IPS-20b (cell line): ENCODE data around the gene CDK5RAP3.
A peak's percentile ranks its signal among the peaks of the same experiment; 100 is the strongest.

Experiments used
- H3K27ac ChIP-seq: one replicate; pipeline ENCODE4 v1.5.1; 2013; ENCODE audit warnings: low read length
- H3K27me3 ChIP-seq: 2 replicates; pipeline ENCODE4 v1.6.1; 2013; ENCODE audit warnings: mild to moderate bottlenecking, low read length, inconsistent platforms; ENCODE audit not compliant: insufficient read depth
- H3K36me3 ChIP-seq: 2 replicates; pipeline ENCODE4 v1.6.1; 2013; ENCODE audit warnings: low read depth, mild to moderate bottlenecking, inconsistent platforms, low read length, moderate library complexity; ENCODE audit not compliant: insufficient read depth
- H3K4me1 ChIP-seq: 2 replicates; pipeline ENCODE4 v1.6.1; 2013; ENCODE audit warnings: mild to moderate bottlenecking, control low read depth, inconsistent platforms, low read length, moderate library complexity; ENCODE audit not compliant: insufficient read depth
- H3K4me3 ChIP-seq: 2 replicates; pipeline ENCODE4 v1.5.1; 2013; ENCODE audit warnings: mild to moderate bottlenecking, low read length, inconsistent platforms
- H3K9ac ChIP-seq: 2 replicates; pipeline ENCODE4 v1.6.1; 2013; ENCODE audit warnings: low read depth, mild to moderate bottlenecking, inconsistent platforms, low read length, moderate library complexity
- H3K9me3 ChIP-seq: 2 replicates; pipeline ENCODE4 v1.6.1; 2013; ENCODE audit warnings: mild to moderate bottlenecking, low read depth, low read length, inconsistent platforms; ENCODE audit not compliant: insufficient read depth

CDK5RAP3 gene

GRCh38 chr17:47937941-47938340 lies 33.0 kb upstream of the CDK5RAP3 start:
- H3K36me3 ChIP-seq, result no peaks in the 10 kb centered on the region
- no peak overlapping the region for H3K9ac ChIP-seq
- H3K27me3 ChIP-seq, result peaks cover 30% of the 10 kb centered on the region
- peaks cover 5% of the 10 kb centered on the region; the same call in 1 of the 2 replicates for H3K4me1 ChIP-seq
- H3K27ac ChIP-seq, result no peak overlapping the region
- H3K9me3 ChIP-seq, result peaks cover 4% of the 10 kb centered on the region
- H3K4me3 ChIP-seq, result no peak overlapping the region

GRCh38 chr17:47941246-47942095 lies 29.4 kb upstream of the CDK5RAP3 start, which contains the start of gene PNPO:
Gene PNPO, plus strand, starts transcription at chr17:47941571. Its CDS starts 105 bp downstream, at chr17:47941676.
- Histone ChIP-seq H3K4me1 (peaks cover 5% of the 10 kb centered on the region; the same call in 1 of the 2 replicates), H3K36me3 (peaks cover 11% of the 10 kb centered on the region; the same call in 1 of the 2 replicates), H3K9ac (peak within 1 kb of the TSS; percentile 67), H3K27ac (no peak within 1 kb of the TSS), H3K27me3 (peaks cover 30% of the 10 kb centered on the region), H3K4me3 (peak within 1 kb of the TSS; percentile 69), H3K9me3 (peaks cover 4% of the 10 kb centered on the region)

- H3K27ac ChIP-seq, result no peak overlapping the region
- H3K4me3 ChIP-seq, result peak overlapping the region; percentile 69
- H3K36me3 ChIP-seq, result peaks cover 11% of the 10 kb centered on the region; the same call in 1 of the 2 replicates
- H3K4me1 ChIP-seq, result peaks cover 6% of the 10 kb centered on the region; the same call in 1 of the 2 replicates
- peaks cover 4% of the 10 kb centered on the region for H3K9me3 ChIP-seq
- peaks cover 30% of the 10 kb centered on the region for H3K27me3 ChIP-seq
- H3K9ac ChIP-seq, result peak overlapping the region; percentile 67
Observed at GRCh38 chr17:47942096-47942510, 28.8 kb upstream of the CDK5RAP3 start.

GRCh38 chr17:47942568-47942967 lies 28.3 kb upstream of the CDK5RAP3 start:
- Histone ChIP-seq H3K4me1 (peaks cover 7% of the 10 kb centered on the region; the same call in 1 of the 2 replicates), H3K27me3 (peaks cover 30% of the 10 kb centered on the region), H3K9ac (peak overlapping the region; percentile 67; the same call in 1 of the 2 replicates), H3K4me3 (peak overlapping the region; percentile 69; the same call in 1 of the 2 replicates), H3K27ac (no peak overlapping the region), H3K36me3 (peaks cover 11% of the 10 kb centered on the region; the same call in 1 of the 2 replicates), H3K9me3 (peaks cover 4% of the 10 kb centered on the region)

GRCh38 chr17:47945080-47945479 lies 25.8 kb upstream of the CDK5RAP3 start:
- peaks cover 10% of the 10 kb centered on the region; the same call in 1 of the 2 replicates for H3K4me1 ChIP-seq
- H3K9ac ChIP-seq, result no peak overlapping the region
- H3K36me3 ChIP-seq, result peaks cover 11% of the 10 kb centered on the region; the same call in 1 of the 2 replicates
- no peak overlapping the region for H3K4me3 ChIP-seq
- H3K9me3 ChIP-seq, result peaks cover 4% of the 10 kb centered on the region
- no peak overlapping the region for H3K27ac ChIP-seq
- H3K27me3 ChIP-seq, result peaks cover 21% of the 10 kb centered on the region

- Histone ChIP-seq H3K36me3 (peaks cover 11% of the 10 kb centered on the region; the same call in 1 of the 2 replicates), H3K9me3 (peaks cover 3% of the 10 kb centered on the region), H3K27ac (no peak overlapping the region), H3K4me3 (no peak overlapping the region), H3K27me3 (peaks cover 13% of the 10 kb centered on the region), H3K9ac (no peak overlapping the region), H3K4me1 (peaks cover 10% of the 10 kb centered on the region; the same call in 1 of the 2 replicates)
Observed at GRCh38 chr17:47945529-47946508, 25.1 kb upstream of the CDK5RAP3 start.

GRCh38 chr17:47946516-47946915 lies 24.4 kb upstream of the CDK5RAP3 start:
- Histone ChIP-seq H3K9me3 (no peaks in the 10 kb centered on the region), H3K36me3 (peaks cover 11% of the 10 kb centered on the region; the same call in 1 of the 2 replicates), H3K4me3 (no peak overlapping the region), H3K27ac (no peak overlapping the region), H3K9ac (no peak overlapping the region), H3K27me3 (peaks cover 7% of the 10 kb centered on the region; the same call in 1 of the 2 replicates), H3K4me1 (peaks cover 10% of the 10 kb centered on the region; the same call in 1 of the 2 replicates)

GRCh38 chr17:47946929-47947397 lies 23.9 kb upstream of the CDK5RAP3 start:
- H3K9me3 ChIP-seq, result no peaks in the 10 kb centered on the region
- H3K27me3 ChIP-seq, result peaks cover 4% of the 10 kb centered on the region; the same call in 1 of the 2 replicates
- H3K36me3 ChIP-seq, result peaks cover 11% of the 10 kb centered on the region; the same call in 1 of the 2 replicates
- peaks cover 10% of the 10 kb centered on the region; the same call in 1 of the 2 replicates for H3K4me1 ChIP-seq
- no peak overlapping the region for H3K4me3 ChIP-seq
- no peak overlapping the region for H3K27ac ChIP-seq
- no peak overlapping the region for H3K9ac ChIP-seq

- Histone ChIP-seq H3K9ac (no peak overlapping the region), H3K4me1 (peaks cover 6% of the 10 kb centered on the region; the same call in 1 of the 2 replicates), H3K4me3 (no peak overlapping the region), H3K27me3 (no peaks in the 10 kb centered on the region; the same call in 1 of the 2 replicates), H3K9me3 (no peaks in the 10 kb centered on the region), H3K36me3 (peaks cover 11% of the 10 kb centered on the region; the same call in 1 of the 2 replicates), H3K27ac (no peak overlapping the region)
Observed at GRCh38 chr17:47948706-47949196, 22.2 kb upstream of the CDK5RAP3 start.

GRCh38 chr17:47949197-47949759 lies 21.6 kb upstream of the CDK5RAP3 start:
- Histone ChIP-seq H3K4me3 (peak overlapping the region; percentile 53; the same call in 1 of the 2 replicates), H3K9me3 (no peaks in the 10 kb centered on the region), H3K36me3 (peaks cover 11% of the 10 kb centered on the region; the same call in 1 of the 2 replicates), H3K9ac (peak overlapping the region; percentile 63; the same call in 1 of the 2 replicates), H3K27me3 (no peaks in the 10 kb centered on the region; the same call in 1 of the 2 replicates), H3K27ac (no peak overlapping the region), H3K4me1 (peaks cover 6% of the 10 kb centered on the region; the same call in 1 of the 2 replicates)
